Dedifferentiated amniotic fluid mesenchymal stem cell (primary cell): ENCODE data around the gene AUTS2.

Experiments used
- DNase-seq: peaks from one replicate; pipeline ENCODE4 v3.0.0-alpha.2; 2016; ENCODE audit errors: extremely low spot score

The AUTS2 gene

GRCh38 chr7:69893906-69894305, 295.6 kb downstream of the AUTS2 start:
- no peak for DNase-seq

- DNase-seq, result no peak
Measured at GRCh38 chr7:69895446-69895845, 297.2 kb downstream of the AUTS2 start.

- no peak for DNase-seq
Measured at GRCh38 chr7:69896121-69896520, 297.8 kb downstream of the AUTS2 start.

- no peak for DNase-seq
Measured at GRCh38 chr7:69898189-69898588, 299.9 kb downstream of the AUTS2 start.

- DNase-seq, result no peak
Measured at GRCh38 chr7:69903410-69903809, 305.1 kb downstream of the AUTS2 start.

- no peak for DNase-seq
Measured at GRCh38 chr7:69906283-69906995, 308.2 kb downstream of the AUTS2 start.

GRCh38 chr7:69907720-69908119, 309.4 kb downstream of the AUTS2 start:
- DNase-seq, result no peak

- no peak for DNase-seq
Measured at GRCh38 chr7:69908454-69908853, 310.2 kb downstream of the AUTS2 start.

GRCh38 chr7:69910150-69910549, 311.9 kb downstream of the AUTS2 start:
- DNase-seq, result no peak

- no peak for DNase-seq
Measured at GRCh38 chr7:69911337-69911736, 313.1 kb downstream of the AUTS2 start.

- no peak for DNase-seq
Measured at GRCh38 chr7:69912141-69912540, 313.9 kb downstream of the AUTS2 start.

- DNase-seq, result peak; percentile 17
Measured at GRCh38 chr7:69912846-69913245, 314.6 kb downstream of the AUTS2 start.

GRCh38 chr7:69919426-69920111, 321.3 kb downstream of the AUTS2 start:
- DNase-seq, result no peak

- no peak for DNase-seq
Measured at GRCh38 chr7:69920797-69921196, 322.5 kb downstream of the AUTS2 start.

- DNase-seq, result no peak
Measured at GRCh38 chr7:69922026-69922803, 323.9 kb downstream of the AUTS2 start.

- DNase-seq, result no peak
Measured at GRCh38 chr7:69927461-69927860, 329.2 kb downstream of the AUTS2 start.

GRCh38 chr7:69928621-69929020, 330.3 kb downstream of the AUTS2 start:
- DNase-seq, result no peak

- DNase-seq, result no peak
Measured at GRCh38 chr7:69929622-69930021, 331.3 kb downstream of the AUTS2 start.

- peak; percentile 57 for DNase-seq
Measured at GRCh38 chr7:69932034-69932628, 333.9 kb downstream of the AUTS2 start.

GRCh38 chr7:69934144-69934903, 336.0 kb downstream of the AUTS2 start:
- DNase-seq, result no peak

GRCh38 chr7:69935107-69935506, 336.8 kb downstream of the AUTS2 start:
- no peak for DNase-seq

GRCh38 chr7:69937097-69937496, 338.8 kb downstream of the AUTS2 start:
- no peak for DNase-seq
